ENCODE measurements around the gene SH3BP4.

- no peak for TF ChIP-seq CTCF (IDR thresholded peaks at IDR 0.05)
- no peak for TF ChIP-seq POLR2AphosphoS5 (IDR thresholded peaks at IDR 0.05; ENCODE audit: insufficient read depth in 1 of 2, low read depth in 1 of 2)
- TF ChIP-seq POLR2A (IDR thresholded peaks at IDR 0.05), result no peak
Measured at GRCh38 chr2:234977228-234977679, 25.4 kb downstream of the SH3BP4 start.

Measured in vagina (tissue), 2 donors.